H1 (cell line): ENCODE measurements around the gene TELO2. TPM values are rescaled to one million over a fixed set of nuclear protein-coding genes. Genes with fewer than 3 reads are reported as not detected.

Experiments used
- CTCF ChIA-PET: fragments of 300-600 bp; sonication (Branson Sonifier 250); formaldehyde crosslinking; loops from one replicate; lab custom pipeline; 2021; ENCODE audit not compliant: partially characterized antibody; lab: Charles Lee
- POLR2A ChIA-PET: fragments of 300-600 bp; sonication (Branson Sonifier 250); formaldehyde crosslinking; loops from one replicate; lab custom pipeline; 2021; ENCODE audit warnings: inconsistent platforms; ENCODE audit not compliant: partially characterized antibody; lab: Charles Lee
- DNase-seq, 2 experiments: peaks; one replicate each; pipeline versions ENCODE4 v3.0.0 to v3.0.0-alpha.2; 2010 to 2022; ENCODE audit warnings: low spot score in 2 of 2, low read depth in 1 of 2, mixed read lengths in 1 of 2
- FAIRE-seq: peaks from 2 replicates; lab custom pipeline; 2011; peaks lifted over from hg19 to GRCh38; lab: Jason Lieb, UNC
- H2AFZ ChIP-seq: 2 replicates; pipeline ENCODE4 v1.8.1; 2012; ENCODE audit warnings: low read length, inconsistent platforms
- H2AK5ac ChIP-seq: 2 replicates; pipeline ENCODE4 v1.6.1; 2013; ENCODE audit warnings: low read depth, low read length
- H2BK120ac ChIP-seq: replicated peaks from 2 replicates; pipeline ENCODE3; 2013; ENCODE audit warnings: low read depth, low read length, inconsistent platforms
- H2BK12ac ChIP-seq: 2 replicates; pipeline ENCODE4 v1.6.1; 2013; ENCODE audit warnings: low read depth, low read length
- H2BK15ac ChIP-seq: 2 replicates; pipeline ENCODE4 v1.6.1; 2013; ENCODE audit warnings: low read length
- H2BK20ac ChIP-seq: 2 replicates; pipeline ENCODE4 v1.6.1; 2013; ENCODE audit warnings: low read length
- H2BK5ac ChIP-seq: 2 replicates; pipeline ENCODE4 v1.6.1; 2013; ENCODE audit warnings: low read depth, low read length
- H3K14ac ChIP-seq: 2 replicates; pipeline ENCODE4 v1.6.1; 2013; ENCODE audit warnings: inconsistent platforms; ENCODE audit not compliant: insufficient read length
- H3K18ac ChIP-seq: 2 replicates; pipeline ENCODE4 v1.6.1; 2013; ENCODE audit warnings: low read length; ENCODE audit errors: extremely low read depth
- H3K23ac ChIP-seq: 2 replicates; pipeline ENCODE4 v1.6.1; 2013; ENCODE audit warnings: inconsistent platforms; ENCODE audit not compliant: insufficient read length
- H3K23me2 ChIP-seq: 2 replicates; pipeline ENCODE4 v1.6.1; 2013; ENCODE audit warnings: low read depth, low read length
- H3K27ac ChIP-seq: 2 replicates; pipeline ENCODE4 v1.6.1; 2011; ENCODE audit warnings: low read depth, low read length, inconsistent platforms
- H3K27me3 ChIP-seq, 4 experiments: replicated peaks in 1 of 4; 1 replicate in 1 of 4; 2 replicates in 3 of 4; pipeline versions ENCODE4 v1.6.1 to v1.8.1; 2011 to 2013; ENCODE audit warnings: low read length in 3 of 4, mild to moderate bottlenecking in 3 of 4, inconsistent platforms in 2 of 4, mixed read lengths in 2 of 4, moderate library complexity in 1 of 4; ENCODE audit not compliant: control insufficient read depth in 3 of 4, insufficient read depth in 3 of 4; ENCODE audit errors: extremely low read depth in 1 of 4
- H3K36me3 ChIP-seq, 4 experiments: 2 replicates each; pipeline versions ENCODE4 v1.6.1 to v1.8.1; 2011 to 2013; ENCODE audit warnings: mild to moderate bottlenecking in 4 of 4, low read length in 3 of 4, moderate library complexity in 2 of 4, control low read depth in 1 of 4, inconsistent platforms in 1 of 4; ENCODE audit not compliant: insufficient read depth in 4 of 4, control insufficient read depth in 2 of 4
- H3K4ac ChIP-seq: replicated peaks from 2 replicates; pipeline ENCODE3; 2013; ENCODE audit warnings: low read length, low read depth, mixed read lengths, inconsistent platforms; ENCODE audit not compliant: insufficient read length
- H3K4me1 ChIP-seq, 4 experiments: replicated peaks in 1 of 4; 1 replicate in 1 of 4; 2 replicates in 3 of 4; pipeline versions ENCODE4 v1.6.1 to v1.8.1; 2011 to 2013; ENCODE audit warnings: low read length in 3 of 4, inconsistent platforms in 2 of 4, mixed read lengths in 1 of 4; ENCODE audit not compliant: insufficient read depth in 4 of 4, control insufficient read depth in 3 of 4
- H3K4me2 ChIP-seq, 2 experiments: 2 replicates each; pipeline versions ENCODE4 v1.6.1 to v1.8.1; 2011 to 2013; ENCODE audit warnings: low read depth in 2 of 2, low read length in 2 of 2, control low read depth in 1 of 2, inconsistent platforms in 1 of 2, mild to moderate bottlenecking in 1 of 2; ENCODE audit not compliant: insufficient read depth in 1 of 2
- H3K4me3 ChIP-seq, 4 experiments: fragments of 200-600, 300-600 bp in 1 of 4; sonication (generic), shearing (Covaris generic), sonication (Bioruptor Twin) in 1 of 4; 2 replicates each; pipeline versions ENCODE4 v1.5.1 to v1.8.1; 2011 to 2016; ENCODE audit warnings: low read length in 4 of 4, low read depth in 3 of 4, control low read depth in 2 of 4, inconsistent platforms in 2 of 4, mild to moderate bottlenecking in 2 of 4, mixed read lengths in 1 of 4, moderate library complexity in 1 of 4; ENCODE audit not compliant: insufficient read depth in 2 of 4; ENCODE audit errors: extremely low read depth in 1 of 4
- H3K56ac ChIP-seq: replicated peaks from 2 replicates; pipeline ENCODE3; 2013; ENCODE audit warnings: low read depth, mild to moderate bottlenecking, mixed read lengths, low read length, inconsistent platforms; ENCODE audit not compliant: insufficient read length
- H3K79me1 ChIP-seq: 2 replicates; pipeline ENCODE4 v1.6.1; 2013; ENCODE audit warnings: low read depth, low read length, control low read depth
- H3K79me2 ChIP-seq, 2 experiments: 2 replicates each; pipeline versions ENCODE4 v1.6.1 to v1.8.1; 2012 to 2013; ENCODE audit warnings: low read length in 2 of 2, mild to moderate bottlenecking in 2 of 2, inconsistent platforms in 1 of 2; ENCODE audit not compliant: insufficient read depth in 2 of 2, control insufficient read depth in 1 of 2
- H3K9ac ChIP-seq, 4 experiments: replicated peaks in 1 of 4; 1 replicate in 1 of 4; 2 replicates in 3 of 4; pipeline versions ENCODE4 v1.6.1 to v1.8.1; 2011 to 2013; ENCODE audit warnings: low read depth in 3 of 4, low read length in 3 of 4, control low read depth in 2 of 4, mild to moderate bottlenecking in 2 of 4, moderate library complexity in 2 of 4, inconsistent platforms in 1 of 4; ENCODE audit errors: extremely low read depth in 1 of 4
- H3K9me3 ChIP-seq, 2 experiments: 2 replicates each; pipeline versions ENCODE4 v1.6.1 to v1.8.1; 2012 to 2013; ENCODE audit warnings: mild to moderate bottlenecking in 2 of 2, moderate library complexity in 2 of 2, control low read depth in 1 of 2, inconsistent platforms in 1 of 2, low read depth in 1 of 2, low read length in 1 of 2, mixed read lengths in 1 of 2; ENCODE audit not compliant: insufficient read depth in 2 of 2
- H4K20me1 ChIP-seq, 2 experiments: replicated peaks in 1 of 2; 2 replicates each; pipeline versions ENCODE3 to v1.8.1; 2011 to 2013; ENCODE audit warnings: inconsistent platforms in 2 of 2, low read length in 2 of 2, mild to moderate bottlenecking in 1 of 2; ENCODE audit not compliant: insufficient read depth in 2 of 2, control insufficient read depth in 1 of 2
- H4K5ac ChIP-seq: 2 replicates; pipeline ENCODE4 v1.6.1; 2013; ENCODE audit warnings: low read length, low read depth, mixed read lengths, inconsistent platforms; ENCODE audit not compliant: insufficient read length
- H4K8ac ChIP-seq: 2 replicates; pipeline ENCODE4 v1.8.0; 2013; ENCODE audit warnings: mild to moderate bottlenecking, moderate library complexity, low read length, inconsistent platforms; ENCODE audit not compliant: insufficient read depth; ENCODE audit errors: extremely low read depth
- H4K91ac ChIP-seq: replicated peaks from 2 replicates; pipeline ENCODE3; 2013; ENCODE audit warnings: low read length, mixed read lengths, inconsistent platforms; ENCODE audit not compliant: insufficient read length
- ASH2L ChIP-seq: fragments of 200-600, 300-600 bp; sonication (generic); IDR thresholded peaks from one replicate; pipeline ENCODE4 v1.7.1; 2017; ENCODE audit warnings: low read length
- CBX5 ChIP-seq: fragments of 300-800, 300-1000 bp; sonication (generic); IDR thresholded peaks from 2 replicates; pipeline ENCODE4 v1.7.1; 2016; ENCODE audit warnings: antibody characterized with exemption, low read length, low read depth
- CEBPB ChIP-seq: IDR thresholded peaks from 2 replicates; pipeline ENCODE4 v1.6.1; 2012; ENCODE audit warnings: low read depth, low read length
- CHD1 ChIP-seq: IDR thresholded peaks from 2 replicates; pipeline ENCODE4 v1.6.1; 2012; ENCODE audit warnings: low read depth, low read length, improper control_type of control experiment
- CHD2 ChIP-seq: IDR thresholded peaks from 2 replicates; pipeline ENCODE4 v1.6.1; 2012; ENCODE audit warnings: low read length, improper control_type of control experiment
- EGR1 ChIP-seq: IDR thresholded peaks from 2 replicates; pipeline ENCODE4 v1.6.1; 2011; ENCODE audit warnings: low read depth, low read length, borderline replicate concordance
- EZH2 ChIP-seq: fragments of 200-600 bp; sonication (generic); IDR thresholded peaks from 2 replicates; pipeline ENCODE4 v1.7.1; 2012; ENCODE audit warnings: low read depth, mild to moderate bottlenecking, moderate library complexity, low read length, inconsistent platforms; ENCODE audit not compliant: severe bottlenecking
- KDM1A ChIP-seq: fragments of 200-600, 300-600 bp; sonication (generic); IDR thresholded peaks from 2 replicates; pipeline ENCODE4 v1.7.1; 2016; ENCODE audit warnings: mild to moderate bottlenecking, low read length, borderline replicate concordance
- PHF8 ChIP-seq: fragments of 200-600 bp; sonication (generic); conservative IDR thresholded peaks from 2 replicates; pipeline ENCODE4 v1.7.1; 2012; ENCODE audit warnings: low read depth, mild to moderate bottlenecking, inconsistent platforms, low read length, moderate library complexity
- SRF ChIP-seq: IDR thresholded peaks from 2 replicates; pipeline ENCODE4 v1.6.1; 2011; ENCODE audit warnings: mild to moderate bottlenecking, low read depth, low read length, moderate library complexity
- TAF1 ChIP-seq: IDR thresholded peaks from 2 replicates; pipeline ENCODE4 v1.6.1; 2011; ENCODE audit warnings: mild to moderate bottlenecking, low read depth, low read length
- YY1 ChIP-seq: IDR thresholded peaks from 2 replicates; pipeline ENCODE4 v1.6.1; 2011; ENCODE audit warnings: low read depth, mild to moderate bottlenecking, low read length
- WGBS, 2 experiments: shearing (Covaris generic) in 1 of 2; methylation state at CpG; one replicate each; pipeline versions ENCODE4 v1.1.6 to v1.1.7; 2013 to 2015; ENCODE audit warnings: low lambda C conversion rate in 2 of 2, mixed read lengths in 2 of 2, inconsistent platforms in 1 of 2, low coverage in 1 of 2, missing lambda C conversion rate in 1 of 2; ENCODE audit not compliant: insufficient replicate concordance in 2 of 2, insufficient coverage in 1 of 2, insufficient read length in 1 of 2; ENCODE audit errors: extremely low coverage in 1 of 2, missing lambda C conversion rate in 1 of 2; 5-methylcytosine and 5-hydroxymethylcytosine counted together
- polyA plus RNA-seq, 7 experiments: library from polyadenylated mRNA; depleted of rRNA in 3 of 7; stranded (reverse) in 5 of 7; unstranded in 2 of 7; fragments of >200 nt in 5 of 7; fragments of 200-250 nt in 2 of 7; gene quantifications; 1 replicate in 5 of 7; 2 replicates in 1 of 7; 4 replicates in 1 of 7; pipeline versions ENCODE4 v1.2.1 to v1.2.3, GENCODE V29; 2011 to 2013; ENCODE audit warnings: missing spikeins in 2 of 7, mixed read lengths in 2 of 7
- total RNA-seq: library from RNA; stranded (reverse); fragmentation: NEBNext Ultra II Directional; extraction: Animal tissue kit (Norgen Biotek cat#: 25700); gene quantifications from 2 replicates; pipeline ENCODE4 v1.2.1, GENCODE V29; 2021
- TF ChIP-seq, protein P1 (sequence below), 3 experiments: IDR thresholded peaks; 1 replicate in 2 of 3; 2 replicates in 1 of 3; pipeline versions ENCODE4 v1.5.1 to v1.6.1; 2011; ENCODE audit warnings: low read length in 3 of 3, mild to moderate bottlenecking in 3 of 3, inconsistent platforms in 2 of 3, low read depth in 1 of 3, moderate library complexity in 1 of 3; ENCODE audit not compliant: insufficient read depth in 1 of 3; ENCODE audit errors: control extremely low read depth in 1 of 3

The TELO2 gene
- total and polyA plus RNA-seq, 2 of the 8 experiments (the other 6 are each of a cell fraction or from before 2014, with no cell fraction given) = 39.3 to 64.8 TPM

DNA sequence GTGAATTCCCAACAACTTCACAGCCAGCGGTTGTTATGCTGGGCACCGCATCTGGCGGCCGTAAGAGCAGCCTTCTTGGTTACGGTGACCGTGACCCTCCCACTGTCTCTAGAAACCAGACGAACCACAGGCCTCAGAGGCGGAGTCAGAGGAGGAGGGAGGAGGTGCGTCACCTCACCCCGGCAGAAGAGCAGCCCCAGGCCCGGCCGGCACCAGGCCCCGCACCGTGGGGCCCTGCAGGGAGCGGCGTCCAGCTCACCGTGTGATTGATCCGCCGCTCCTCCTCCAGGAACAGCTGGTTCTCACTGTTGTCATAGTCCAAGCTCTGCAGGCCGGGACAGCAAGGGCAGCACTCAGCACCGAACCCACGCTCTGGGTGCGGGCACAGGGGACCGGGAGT is 32.0 kb upstream of the TELO2 start:
- Histone ChIP-seq H2AK5ac (no peak overlapping the region), H2BK15ac (no peak overlapping the region), H4K20me1 (peaks cover 0 to 8% of the 10 kb centered on the region in 2 experiments), H3K4ac (no peak overlapping the region), H2BK12ac (no peak overlapping the region), H3K9me3 (no peaks in the 10 kb centered on the region), H3K27ac (no peak overlapping the region), H3K4me3 (no peak overlapping the region), H3K79me1 (peaks cover 3% of the 10 kb centered on the region), H2BK120ac (no peak overlapping the region), H3K79me2 (peaks cover 0 to 3% of the 10 kb centered on the region in 2 experiments; a peak in 1 of 4 replicates), H4K5ac (no peak overlapping the region), H3K27me3 (no peaks in the 10 kb centered on the region), H3K14ac (no peak overlapping the region), H3K36me3 (peaks cover 0 to 26% (median 6%) of the 10 kb centered on the region in 4 experiments; a peak in 5 of 8 replicates), H3K4me2 (no peak overlapping the region), H4K8ac (no peak overlapping the region), H4K91ac (no peak overlapping the region), H3K18ac (no peak overlapping the region), H3K56ac (no peak overlapping the region), H3K4me1 (no peaks in the 10 kb centered on the region), H2BK5ac (no peak overlapping the region), H2BK20ac (no peak overlapping the region), H3K23ac (no peak overlapping the region), H3K23me2 (no peaks in the 10 kb centered on the region), H3K9ac (no peak overlapping the region), H2AFZ (no peak overlapping the region)
- FAIRE-seq = no peak
- ChIA-PET POLR2A (interaction anchor here (0.5 to 2.2 kb wide), 4 partner anchors 9 to 81 kb away, joined by 3 to 6 read pairs (median 3); no protein-coding TSS in a partner anchor), CTCF (no interaction called here)
- WGBS, 2 experiments = 96% methylated on average over 15 of the region's 24 CpGs; no CpG with 5 or more reads in 1 of the 2 experiments
- no peak for DNase-seq
- TF ChIP-seq EGR1 (no peak), ASH2L (no peak), CHD2 (no peak), SRF (no peak), CEBPB (no peak), CHD1 (no peak), PHF8 (no peak), TAF1 (no peak), EZH2 (no peak), YY1 (no peak), KDM1A (no peak), CBX5 (no peak)
- TF ChIP-seq, protein P1, sequence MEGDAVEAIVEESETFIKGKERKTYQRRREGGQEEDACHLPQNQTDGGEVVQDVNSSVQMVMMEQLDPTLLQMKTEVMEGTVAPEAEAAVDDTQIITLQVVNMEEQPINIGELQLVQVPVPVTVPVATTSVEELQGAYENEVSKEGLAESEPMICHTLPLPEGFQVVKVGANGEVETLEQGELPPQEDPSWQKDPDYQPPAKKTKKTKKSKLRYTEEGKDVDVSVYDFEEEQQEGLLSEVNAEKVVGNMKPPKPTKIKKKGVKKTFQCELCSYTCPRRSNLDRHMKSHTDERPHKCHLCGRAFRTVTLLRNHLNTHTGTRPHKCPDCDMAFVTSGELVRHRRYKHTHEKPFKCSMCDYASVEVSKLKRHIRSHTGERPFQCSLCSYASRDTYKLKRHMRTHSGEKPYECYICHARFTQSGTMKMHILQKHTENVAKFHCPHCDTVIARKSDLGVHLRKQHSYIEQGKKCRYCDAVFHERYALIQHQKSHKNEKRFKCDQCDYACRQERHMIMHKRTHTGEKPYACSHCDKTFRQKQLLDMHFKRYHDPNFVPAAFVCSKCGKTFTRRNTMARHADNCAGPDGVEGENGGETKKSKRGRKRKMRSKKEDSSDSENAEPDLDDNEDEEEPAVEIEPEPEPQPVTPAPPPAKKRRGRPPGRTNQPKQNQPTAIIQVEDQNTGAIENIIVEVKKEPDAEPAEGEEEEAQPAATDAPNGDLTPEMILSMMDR (IDR thresholded peaks at IDR 0.05; ENCODE audit: control extremely low read depth in 1 of 3, insufficient read depth in 1 of 3, low read depth in 1 of 3, low read length in 3 of 3) = no peak
